NCI-H128 (cell line): Measurements from ENCODE around the gene ADARB2.

Experiments used
- DNase-seq: peaks from one replicate; lab custom pipeline; 2025; ENCODE audit not compliant: unreplicated experiment; lab: John Stamatoyannopoulos, UW

Gene ADARB2

GRCh38 chr10:1531883-1532597 lies 205.3 kb downstream of the ADARB2 start:
- DNase-seq: no peak

GRCh38 chr10:1530871-1531517 lies 206.3 kb downstream of the ADARB2 start:
- no peak for DNase-seq

- no peak for DNase-seq
Observed at GRCh38 chr10:1529806-1530413, 207.4 kb downstream of the ADARB2 start.

GRCh38 chr10:1527951-1528350 lies 209.4 kb downstream of the ADARB2 start:
- DNase-seq: no peak

GRCh38 chr10:1526436-1527055 lies 210.8 kb downstream of the ADARB2 start:
- DNase-seq: no peak

GRCh38 chr10:1525354-1526162 lies 211.8 kb downstream of the ADARB2 start:
- no peak for DNase-seq

- no peak for DNase-seq
Observed at GRCh38 chr10:1524540-1524939, 212.8 kb downstream of the ADARB2 start.

GRCh38 chr10:1523221-1523620 lies 214.1 kb downstream of the ADARB2 start:
- no peak for DNase-seq

- no peak for DNase-seq
Observed at GRCh38 chr10:1522237-1522636, 215.1 kb downstream of the ADARB2 start.

- no peak for DNase-seq
Observed at GRCh38 chr10:1521741-1522140, 215.6 kb downstream of the ADARB2 start.

GRCh38 chr10:1520909-1521565 lies 216.3 kb downstream of the ADARB2 start:
- DNase-seq: no peak

GRCh38 chr10:1519391-1519790 lies 217.9 kb downstream of the ADARB2 start:
- DNase-seq: no peak

- DNase-seq: no peak
Observed at GRCh38 chr10:1517684-1518083, 219.6 kb downstream of the ADARB2 start.

GRCh38 chr10:1516492-1517165 lies 220.7 kb downstream of the ADARB2 start:
- no peak for DNase-seq

- no peak for DNase-seq
Observed at GRCh38 chr10:1515780-1516491, 221.4 kb downstream of the ADARB2 start.

- DNase-seq: no peak
Observed at GRCh38 chr10:1515121-1515779, 222.1 kb downstream of the ADARB2 start.

GRCh38 chr10:1514681-1515080 lies 222.6 kb downstream of the ADARB2 start:
- DNase-seq: no peak

GRCh38 chr10:1513221-1513620 lies 224.1 kb downstream of the ADARB2 start:
- DNase-seq: no peak

GRCh38 chr10:1509011-1509530 lies 228.3 kb downstream of the ADARB2 start:
- DNase-seq: no peak
